Mammary epithelial cell (primary cell): ENCODE measurements around the gene LILRB1.

Source experiments
- EZH2 ChIP-seq: IDR thresholded peaks from 2 replicates; pipeline ENCODE4 v1.6.1; 2012; ENCODE audit warnings: low read length, inconsistent platforms, borderline replicate concordance
- TF ChIP-seq, protein P1 (sequence below), 2 donors: IDR thresholded peaks in 1 of 2; conservative IDR thresholded peaks in 1 of 2; 2 replicates each; pipeline ENCODE4 v1.5.1; 2011 to 2012; ENCODE audit warnings: inconsistent platforms in 2 of 2, low read length in 2 of 2, mild to moderate bottlenecking in 2 of 2, control low read depth in 1 of 2, low read depth in 1 of 2; ENCODE audit not compliant: insufficient read depth in 1 of 2; ENCODE audit errors: extremely low read depth in 1 of 2

DNA sequence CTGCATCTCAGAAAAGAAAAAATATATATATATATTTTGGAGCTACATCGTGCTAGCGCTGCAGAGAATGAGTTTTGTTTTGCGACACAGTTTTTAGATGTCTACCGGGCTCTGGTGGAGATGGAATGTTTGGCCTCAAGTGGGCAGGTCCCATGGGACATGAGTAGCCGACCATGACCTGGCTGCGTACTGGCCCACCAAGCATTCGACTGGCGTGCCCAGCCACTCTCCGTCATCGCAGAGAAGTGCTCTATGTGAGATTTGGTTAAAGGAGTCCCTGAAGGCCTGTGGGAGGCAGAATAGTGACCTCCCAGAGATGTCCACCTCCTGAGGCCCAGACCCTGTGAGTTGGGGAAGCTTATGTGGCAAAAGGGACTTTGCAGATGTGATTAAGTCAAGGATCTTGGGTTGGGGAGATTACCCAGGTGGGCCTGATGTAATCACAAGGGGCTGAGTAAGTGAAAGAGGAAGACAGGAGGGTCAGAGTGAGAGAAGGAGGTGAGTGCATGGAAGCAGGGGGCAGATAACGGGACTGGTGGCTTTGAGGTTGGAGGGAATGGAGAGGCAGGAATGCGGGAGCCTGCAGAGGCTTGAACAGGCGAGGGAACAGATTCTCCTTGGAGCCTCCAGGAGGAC is 31.7 kb downstream of the LILRB1 start:
- TF ChIP-seq, protein P1, sequence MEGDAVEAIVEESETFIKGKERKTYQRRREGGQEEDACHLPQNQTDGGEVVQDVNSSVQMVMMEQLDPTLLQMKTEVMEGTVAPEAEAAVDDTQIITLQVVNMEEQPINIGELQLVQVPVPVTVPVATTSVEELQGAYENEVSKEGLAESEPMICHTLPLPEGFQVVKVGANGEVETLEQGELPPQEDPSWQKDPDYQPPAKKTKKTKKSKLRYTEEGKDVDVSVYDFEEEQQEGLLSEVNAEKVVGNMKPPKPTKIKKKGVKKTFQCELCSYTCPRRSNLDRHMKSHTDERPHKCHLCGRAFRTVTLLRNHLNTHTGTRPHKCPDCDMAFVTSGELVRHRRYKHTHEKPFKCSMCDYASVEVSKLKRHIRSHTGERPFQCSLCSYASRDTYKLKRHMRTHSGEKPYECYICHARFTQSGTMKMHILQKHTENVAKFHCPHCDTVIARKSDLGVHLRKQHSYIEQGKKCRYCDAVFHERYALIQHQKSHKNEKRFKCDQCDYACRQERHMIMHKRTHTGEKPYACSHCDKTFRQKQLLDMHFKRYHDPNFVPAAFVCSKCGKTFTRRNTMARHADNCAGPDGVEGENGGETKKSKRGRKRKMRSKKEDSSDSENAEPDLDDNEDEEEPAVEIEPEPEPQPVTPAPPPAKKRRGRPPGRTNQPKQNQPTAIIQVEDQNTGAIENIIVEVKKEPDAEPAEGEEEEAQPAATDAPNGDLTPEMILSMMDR (conservative IDR thresholded peaks at IDR 0.05 in 1 of 2, IDR thresholded peaks at IDR 0.05 in 1 of 2; ENCODE audit: extremely low read depth in 1 of 2, insufficient read depth in 1 of 2, low read depth in 1 of 2, low read length in 2 of 2) = no peak
- TF ChIP-seq EZH2 = no peak
